ENCODE measurements around the gene CTSF.

DNA sequence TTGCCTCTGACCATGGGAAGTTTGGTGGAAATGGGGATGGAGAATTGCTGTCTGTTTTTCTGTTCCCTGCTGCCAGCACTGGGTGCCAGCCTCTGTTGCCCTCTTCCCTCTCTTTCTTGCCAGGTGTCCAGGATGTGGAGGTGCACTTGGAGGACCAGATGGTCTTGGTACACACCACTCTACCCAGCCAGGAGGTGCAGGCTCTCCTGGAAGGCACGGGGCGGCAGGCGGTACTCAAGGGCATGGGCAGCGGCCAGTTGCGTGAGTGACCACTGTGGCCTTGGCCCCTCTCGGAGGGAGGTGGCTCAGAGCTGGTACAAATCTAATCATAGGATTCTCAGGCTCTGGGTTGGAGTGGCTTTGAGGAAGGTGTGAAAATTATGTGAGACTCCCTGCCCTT, 30.6 kb upstream of the CTSF start:
- TF ChIP-seq CTCF (optimal IDR thresholded peaks at IDR 0.05 in 1 of 3, IDR thresholded peaks at IDR 0.05 in 1 of 3, conservative IDR thresholded peaks at IDR 0.05 in 1 of 3; ENCODE audit: extremely low read depth in 1 of 3, insufficient read depth in 2 of 3, low read length in 3 of 3) = no peak
- TF ChIP-seq EZH2 (IDR thresholded peaks at IDR 0.05; ENCODE audit: low read length) = no peak
